GM19035 (cell line): Measurements from ENCODE around the gene BGLAP.

ENCODE experiments used
- ATAC-seq: cut with Tn5 transposase; IDR thresholded peaks from one replicate; pipeline ENCODE4 v1.9.1; 2021; ENCODE audit not compliant: unreplicated experiment

The BGLAP gene

GRCh38 chr1:156286061-156286460 is 44.1 kb downstream of the BGLAP start:
- ATAC-seq, result no peak

GRCh38 chr1:156289857-156290256 is 47.9 kb downstream of the BGLAP start:
- ATAC-seq, result no peak

GRCh38 chr1:156291226-156292061 is 49.5 kb downstream of the BGLAP start:
- no peak for ATAC-seq
